Endometrium (tissue), 2 donors: ENCODE results near the gene CRYBG1.

ENCODE experiments used
- FAIRE-seq: peaks from 2 replicates; lab custom pipeline; 2012; peaks lifted over from hg19 to GRCh38; lab: Jason Lieb, UNC
- donor health status: control.
- donor health status: control.

The CRYBG1 gene

DNA sequence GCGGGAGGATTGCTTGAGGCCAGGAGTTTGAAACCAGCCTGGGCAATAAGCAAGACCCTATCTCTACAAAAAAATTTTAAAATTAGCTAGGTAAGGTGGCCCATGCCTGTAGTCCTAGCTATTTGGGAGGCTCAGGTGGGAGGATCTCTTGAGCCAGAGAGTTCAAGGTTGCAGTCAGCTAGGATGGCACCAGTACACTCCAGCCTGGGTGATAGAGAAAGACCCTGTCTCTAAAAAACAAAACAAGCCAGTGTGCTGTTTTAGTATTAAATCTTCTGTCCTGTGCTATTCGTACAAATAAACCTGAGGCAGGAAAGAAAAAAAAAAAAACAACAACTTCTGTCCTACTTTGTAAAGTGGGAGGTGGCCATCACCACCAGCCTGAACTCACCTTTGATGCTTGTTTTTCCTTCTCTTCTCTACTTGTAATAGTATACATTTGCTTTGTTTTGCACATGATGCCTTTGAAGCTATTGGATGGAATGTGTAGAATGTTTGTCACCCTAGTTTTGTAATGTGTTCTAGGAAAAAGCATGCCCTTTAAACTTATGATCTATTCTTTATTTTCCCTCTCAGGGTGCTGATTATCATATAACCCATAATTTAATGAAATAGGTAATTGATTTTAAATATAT, 102.5 kb downstream of the CRYBG1 start:
- no peak for FAIRE-seq

DNA sequence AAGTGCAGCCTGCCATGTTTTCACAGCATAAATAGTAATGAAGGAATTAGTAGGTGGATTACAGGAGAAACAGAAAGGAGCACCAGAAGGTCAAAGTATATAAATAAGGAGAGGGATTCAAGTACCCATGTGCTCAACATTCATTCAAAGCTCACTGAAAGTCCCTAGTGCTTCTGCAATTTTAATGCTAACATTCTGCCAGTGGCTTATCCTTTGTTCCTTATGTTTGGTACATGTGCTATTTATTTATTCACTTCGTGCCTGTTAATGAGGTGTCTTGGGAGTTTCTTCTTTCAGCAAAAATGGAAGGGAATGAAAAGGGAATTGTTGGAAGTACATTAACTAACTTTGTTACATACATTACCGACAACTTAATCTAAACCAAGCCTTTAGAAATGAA, 105.7 kb downstream of the CRYBG1 start:
- no peak for FAIRE-seq

DNA sequence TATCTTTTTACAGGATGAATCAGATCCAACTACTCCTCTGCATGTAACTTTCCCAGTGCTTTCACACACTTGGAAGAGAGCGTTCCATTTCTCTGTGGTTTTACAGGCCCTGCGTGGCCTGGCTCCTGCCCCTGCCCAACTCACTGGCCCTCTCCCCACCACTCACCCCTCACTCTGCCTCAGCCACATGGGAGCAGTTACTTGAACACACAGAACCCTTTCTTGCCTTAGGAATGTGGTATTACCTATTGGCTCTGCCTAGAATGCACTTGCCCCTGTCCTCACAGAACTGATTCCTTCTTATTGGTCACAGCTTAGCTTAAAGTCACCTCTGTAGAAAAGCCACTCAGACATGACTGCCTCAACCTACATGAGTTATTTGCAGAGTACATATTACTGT, 108.4 kb downstream of the CRYBG1 start:
- no peak for FAIRE-seq

DNA sequence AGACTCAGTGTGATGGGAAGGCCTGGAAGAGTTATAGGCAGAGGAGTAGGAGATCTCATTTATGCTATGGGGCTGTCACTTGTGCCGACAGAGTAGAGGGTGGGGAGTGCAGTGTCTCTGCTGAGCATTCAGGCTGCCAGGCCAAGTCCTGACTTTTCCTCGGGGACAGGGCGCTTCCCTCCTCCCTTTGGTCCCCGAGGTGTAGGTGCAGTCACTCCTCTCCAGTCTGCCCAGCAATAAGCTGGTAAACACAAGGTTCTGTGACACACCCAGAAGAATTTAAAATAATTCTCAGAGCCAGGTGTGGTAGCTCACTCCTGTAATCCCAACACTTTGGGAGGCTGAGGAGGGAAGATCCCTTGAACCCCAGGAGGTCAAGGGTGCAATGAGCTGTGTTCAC, 109.4 kb downstream of the CRYBG1 start:
- FAIRE-seq, result no peak

DNA sequence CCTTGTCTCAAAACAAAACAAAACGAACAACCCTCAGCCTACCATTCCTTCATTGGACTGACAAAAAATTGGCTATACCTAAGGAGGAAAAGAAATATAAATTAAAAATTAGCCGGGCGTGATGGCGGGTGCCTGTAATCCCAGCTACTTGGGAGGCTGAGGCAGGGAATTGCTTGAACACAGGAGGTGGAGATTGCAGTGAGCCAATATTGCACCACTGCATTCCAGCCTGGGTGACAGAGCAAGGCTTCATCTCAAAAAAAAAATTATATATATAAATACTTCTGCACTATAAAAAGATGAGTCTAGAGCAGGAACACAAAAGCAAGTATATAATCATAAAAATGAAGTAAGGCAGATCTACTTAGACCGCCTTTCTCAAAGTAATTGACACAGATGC, 109.8 kb downstream of the CRYBG1 start:
- no peak for FAIRE-seq

DNA sequence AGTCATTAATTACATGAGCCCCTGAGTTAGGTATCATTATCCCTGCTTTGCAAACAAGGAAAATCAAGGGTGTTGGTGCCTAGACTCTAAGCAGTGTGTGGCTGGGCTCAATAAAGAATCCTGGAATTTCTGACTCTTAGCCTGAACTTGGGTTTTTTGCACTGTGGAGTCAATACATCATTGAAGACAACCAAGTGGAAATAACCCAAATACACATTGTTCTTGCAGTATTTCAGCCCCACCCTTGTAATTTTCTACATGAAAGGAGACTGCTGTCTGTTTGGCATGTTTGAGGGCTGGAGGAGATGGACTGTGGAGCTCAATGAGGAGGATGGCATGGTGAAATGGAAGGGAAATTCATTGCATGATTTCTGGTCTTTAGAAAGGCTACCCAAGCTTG, 110.3 kb downstream of the CRYBG1 start:
- FAIRE-seq, result no peak

DNA sequence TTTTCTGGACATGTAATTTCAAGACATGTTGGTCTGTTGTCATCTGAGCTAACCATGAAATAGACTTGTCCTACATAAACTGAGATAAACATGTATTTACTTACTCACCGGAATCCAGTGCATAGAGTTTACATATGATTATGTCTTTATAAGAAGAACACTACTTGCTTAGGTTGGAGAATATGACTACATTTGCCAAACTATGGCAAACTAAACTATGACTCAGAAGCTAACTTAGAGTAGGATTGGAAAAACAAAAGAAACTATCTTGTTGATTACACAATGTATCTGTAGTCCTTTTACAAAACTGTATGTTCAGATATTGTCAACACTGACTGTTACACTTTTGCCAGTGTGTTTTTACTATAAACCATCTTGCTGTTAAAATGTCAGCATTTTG, 113.3 kb downstream of the CRYBG1 start:
- FAIRE-seq, result no peak

DNA sequence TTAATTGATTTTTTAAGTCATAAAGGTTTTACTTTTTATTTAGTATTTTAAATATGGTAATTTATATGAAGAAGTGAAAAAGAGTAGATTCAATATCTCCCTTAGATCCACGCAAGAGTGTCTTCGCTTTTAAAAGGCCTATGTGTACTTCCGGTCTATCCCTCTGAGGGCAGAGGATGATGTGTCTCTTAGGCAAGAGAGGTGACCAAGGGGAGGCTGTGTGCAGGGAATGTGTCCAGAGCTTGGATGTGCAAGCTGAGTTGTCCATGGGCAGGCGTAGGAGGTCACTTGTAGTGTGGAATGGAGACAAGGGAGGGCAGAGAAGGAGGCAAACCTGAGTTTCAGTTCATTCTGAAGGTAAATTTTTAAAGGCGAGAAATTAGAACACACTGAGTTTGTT, 113.9 kb downstream of the CRYBG1 start:
- no peak for FAIRE-seq

DNA sequence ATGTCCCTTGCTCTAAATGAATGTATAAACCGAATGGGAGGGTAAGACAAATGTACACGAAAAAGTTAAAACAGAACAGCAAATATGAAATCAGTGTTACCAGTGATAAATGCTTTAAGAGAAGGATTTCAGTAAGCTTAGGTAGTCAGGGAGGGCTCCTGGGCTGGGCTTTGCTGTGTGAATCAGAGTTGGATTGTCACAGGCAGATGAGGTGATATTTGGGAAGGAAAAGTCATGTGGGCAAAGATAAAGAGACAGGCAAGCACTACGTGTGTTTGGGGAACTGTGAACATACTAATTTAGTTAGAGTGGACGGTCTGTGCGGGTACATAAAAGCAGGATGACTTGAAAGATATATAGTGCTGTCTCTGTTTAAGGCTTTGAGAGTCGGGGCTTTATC, 114.8 kb downstream of the CRYBG1 start:
- FAIRE-seq, result no peak

DNA sequence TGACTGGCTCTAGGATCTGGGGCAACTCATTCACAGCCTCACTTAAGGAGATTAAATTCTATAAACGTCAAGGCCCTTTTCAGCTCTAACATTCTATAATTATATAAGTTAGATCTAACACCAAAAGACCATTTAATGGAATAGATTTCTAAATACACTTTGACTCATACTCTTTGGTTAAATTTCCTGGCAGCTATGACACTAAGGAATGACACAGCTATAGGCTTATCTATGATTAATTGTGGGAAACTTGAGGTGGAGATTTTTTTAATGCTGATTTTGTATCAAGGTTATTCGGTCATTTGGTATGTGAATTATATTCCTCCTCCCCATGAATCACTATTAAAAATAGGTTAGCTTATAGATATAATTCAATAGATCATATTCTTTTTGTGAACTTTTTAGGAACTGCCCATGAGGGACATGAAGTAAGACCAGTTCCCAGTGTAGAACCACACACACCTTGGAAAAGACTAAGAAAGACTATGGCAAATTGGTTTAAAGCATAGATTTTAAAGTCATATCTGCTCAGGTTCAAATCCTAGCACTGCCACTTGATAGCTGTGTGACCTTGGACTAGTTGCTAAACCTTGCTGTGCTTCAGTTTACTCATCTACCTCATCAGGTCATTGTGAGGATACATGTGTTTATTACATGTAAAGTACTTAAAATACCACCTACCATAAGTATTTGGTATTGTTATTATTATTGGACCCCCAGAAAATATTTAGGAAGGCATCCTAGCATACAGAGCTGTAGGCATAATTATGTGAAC, 116.0 kb downstream of the CRYBG1 start:
- no peak for FAIRE-seq

DNA sequence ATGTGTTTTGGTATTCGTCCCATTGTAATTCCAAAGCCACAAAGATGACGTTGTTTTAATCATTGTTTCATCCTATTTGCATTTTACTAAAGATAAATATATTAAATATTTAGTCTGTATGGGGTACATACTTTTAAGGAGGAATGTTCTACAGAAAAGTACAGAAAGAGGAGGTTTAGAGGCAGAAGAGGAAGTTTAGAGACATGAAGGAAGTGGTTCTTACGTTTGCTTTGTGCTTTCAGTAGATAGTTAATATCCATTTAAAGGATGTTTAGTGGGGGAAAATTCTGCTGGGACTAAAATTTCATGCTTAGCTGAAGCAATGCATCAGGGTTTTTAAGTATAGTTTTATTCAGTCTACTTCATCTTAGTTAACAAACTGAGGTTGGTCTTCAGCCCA, 116.6 kb downstream of the CRYBG1 start:
- FAIRE-seq, result no peak

DNA sequence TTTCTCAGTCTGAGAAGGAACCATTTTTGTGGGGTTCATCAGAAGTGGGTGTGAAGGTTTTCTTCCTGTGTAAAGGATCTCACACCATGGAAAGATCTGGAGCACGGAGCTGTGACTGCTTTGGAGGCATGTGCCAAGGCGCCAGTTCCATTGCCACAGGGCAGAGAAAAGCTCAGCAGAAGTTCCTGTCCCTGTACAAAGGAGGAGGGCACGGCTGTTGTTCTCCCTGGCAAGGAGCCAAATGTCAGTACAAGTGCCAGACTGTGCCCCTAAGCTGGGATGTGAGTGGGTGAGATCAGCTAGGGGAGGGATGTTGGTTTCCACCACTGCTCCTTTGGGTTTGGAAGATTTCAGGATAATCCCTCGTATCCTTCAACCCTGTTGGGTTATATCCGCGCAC, 117.3 kb downstream of the CRYBG1 start:
- no peak for FAIRE-seq

DNA sequence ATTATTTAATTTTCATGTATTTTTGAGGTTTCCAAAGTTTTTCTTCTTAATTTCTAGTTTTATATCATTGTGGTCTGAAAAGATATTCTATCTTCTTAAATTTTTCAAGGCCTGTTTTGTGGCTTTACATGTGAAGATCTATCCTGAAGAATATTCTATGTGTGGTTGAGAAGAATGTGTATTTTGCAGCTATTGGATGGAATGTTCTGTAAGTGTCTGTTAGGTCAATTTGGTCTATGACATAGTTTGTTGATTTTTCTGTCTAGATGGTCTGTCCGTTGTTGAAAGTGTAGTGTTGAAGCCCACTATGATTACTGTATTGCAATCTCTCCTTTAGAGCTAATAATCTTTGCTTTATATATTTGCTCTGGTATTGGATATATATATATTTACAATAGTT, 125.7 kb downstream of the CRYBG1 start:
- FAIRE-seq, result no peak

DNA sequence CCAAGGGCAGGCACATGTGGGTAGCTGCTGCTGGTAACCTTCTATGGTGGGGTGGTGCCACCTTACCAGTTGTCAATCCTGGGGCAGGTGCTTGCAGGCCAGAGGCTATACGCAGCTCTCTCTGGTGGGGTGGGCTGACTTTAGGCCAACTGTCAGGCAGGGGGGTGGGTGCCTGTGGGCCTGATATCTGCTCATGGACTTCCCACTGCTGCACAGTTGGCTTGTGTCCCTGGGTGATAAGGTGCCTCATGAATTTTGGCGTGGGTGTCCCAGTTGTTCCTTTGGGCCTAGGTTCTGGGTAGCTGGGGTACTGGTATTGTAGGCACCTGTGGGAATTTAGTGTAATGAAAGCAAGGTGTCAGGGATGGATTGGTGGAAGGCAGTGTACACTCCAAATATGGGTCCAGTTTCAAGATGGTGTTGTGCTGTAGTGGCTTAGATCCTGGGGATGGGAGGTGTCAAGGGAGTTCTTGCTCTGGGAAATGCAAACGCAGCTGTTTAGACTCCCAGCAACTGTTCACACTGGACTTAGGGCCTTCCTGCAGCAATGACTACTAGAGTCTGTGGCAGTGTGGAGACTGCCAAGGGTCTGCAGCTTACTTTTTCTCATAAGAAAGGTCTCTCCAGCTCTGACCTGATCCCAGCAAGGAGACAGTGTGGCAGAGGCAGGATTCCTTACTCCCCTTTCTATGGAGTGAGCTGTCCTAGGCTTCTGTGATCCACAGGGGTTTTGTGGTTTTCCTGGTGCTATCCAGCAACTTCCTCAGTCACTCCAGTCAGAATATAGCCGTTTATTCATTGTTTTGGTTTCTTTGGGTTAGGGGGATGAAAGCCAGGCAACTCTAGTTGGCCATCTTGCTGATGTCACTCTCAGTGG, 128.2 kb downstream of the CRYBG1 start:
- FAIRE-seq, result no peak

DNA sequence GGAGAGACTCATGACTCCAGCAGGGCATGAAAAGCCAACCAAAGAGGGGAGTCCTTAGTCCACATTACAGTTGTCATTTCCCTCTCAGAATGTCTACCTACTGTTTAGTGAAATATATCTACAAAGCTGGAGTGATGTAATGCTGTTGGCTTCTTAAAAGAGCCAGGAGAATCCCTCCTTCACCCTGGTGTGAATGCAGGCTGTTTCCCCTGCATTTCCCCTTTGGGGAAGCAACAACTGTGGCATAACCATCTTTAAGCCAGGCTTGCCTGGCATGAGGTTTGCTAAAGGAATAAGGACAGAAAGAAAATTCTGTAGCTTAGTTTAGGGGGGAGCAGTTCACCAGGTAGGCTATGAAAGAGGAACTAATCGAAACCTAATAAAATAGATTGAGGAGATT, 129.5 kb downstream of the CRYBG1 start:
- no peak for FAIRE-seq

DNA sequence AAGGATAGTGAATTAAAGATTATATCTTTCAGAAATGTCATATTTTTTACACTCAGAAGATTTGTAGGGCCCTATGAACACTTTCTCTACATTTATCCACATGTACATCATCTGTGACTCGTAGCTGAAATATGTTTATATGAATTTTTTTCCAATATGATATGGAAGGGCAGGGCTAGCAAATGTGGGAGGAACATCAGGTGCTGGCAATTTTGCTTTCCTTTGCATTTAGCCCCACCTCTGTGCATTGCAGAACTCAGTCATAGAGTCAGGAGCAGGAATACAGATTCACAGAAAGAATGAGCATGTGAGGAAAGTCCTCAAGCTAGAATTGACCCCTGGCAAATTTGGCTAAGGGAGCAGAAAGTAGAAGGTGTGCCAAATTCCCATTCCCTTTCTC, 129.9 kb downstream of the CRYBG1 start:
- no peak for FAIRE-seq

DNA sequence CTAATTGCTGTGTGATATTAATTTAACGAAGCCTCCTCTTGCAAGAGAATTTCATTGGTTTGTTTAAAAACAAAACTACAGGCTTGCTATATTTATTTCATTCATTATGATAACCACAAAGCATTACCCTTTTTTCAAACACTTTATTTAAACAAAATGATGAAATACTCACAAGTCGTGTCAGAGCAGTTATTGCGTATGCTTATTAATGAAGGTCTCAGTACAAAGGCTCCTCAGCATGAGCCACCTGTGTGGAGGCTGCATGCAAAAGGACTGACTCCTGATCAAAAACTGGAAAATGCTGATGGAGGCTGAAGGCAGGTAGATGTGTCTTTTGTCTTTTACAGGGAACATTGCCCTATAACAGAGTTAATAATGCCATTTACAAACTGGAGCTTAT, 130.5 kb downstream of the CRYBG1 start:
- no peak for FAIRE-seq

DNA sequence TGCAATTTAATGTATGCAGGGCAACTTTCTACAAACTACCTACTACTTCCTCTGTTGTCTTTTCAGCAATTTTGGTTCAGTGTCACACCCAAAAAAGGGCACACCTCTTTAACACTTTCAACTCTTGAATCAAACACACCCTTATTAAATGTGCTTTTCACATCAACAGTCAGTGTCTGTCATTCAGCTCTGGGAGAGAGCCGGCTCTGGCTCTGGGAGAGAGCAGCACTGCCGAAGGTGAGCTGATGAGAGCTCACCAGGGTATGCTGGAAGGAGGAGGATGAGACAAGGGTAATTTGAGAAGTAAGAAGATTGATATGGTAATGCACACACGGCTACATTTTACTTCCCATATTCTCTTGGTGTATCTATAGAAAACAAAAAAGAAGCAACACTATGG, 134.5 kb downstream of the CRYBG1 start:
- no peak for FAIRE-seq

DNA sequence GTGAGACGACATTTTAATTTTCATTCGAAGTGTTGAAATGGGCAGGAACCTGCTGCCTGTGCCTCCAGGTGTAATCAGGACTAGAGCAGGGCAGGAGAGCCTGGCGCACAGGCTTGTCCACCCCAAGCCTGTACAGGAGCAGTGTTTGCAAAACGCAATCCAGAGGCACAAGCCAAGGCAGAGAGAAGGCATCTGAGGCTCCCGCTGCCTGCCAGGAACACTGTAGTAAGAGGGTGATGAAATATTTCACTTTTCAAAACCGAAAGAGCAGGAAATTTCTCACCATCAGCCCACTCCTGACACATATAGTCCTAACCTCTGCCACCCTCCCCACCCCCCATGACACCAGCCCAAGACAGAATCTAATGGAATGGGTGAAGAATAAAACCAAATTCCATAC, 136.3 kb downstream of the CRYBG1 start:
- no peak for FAIRE-seq

DNA sequence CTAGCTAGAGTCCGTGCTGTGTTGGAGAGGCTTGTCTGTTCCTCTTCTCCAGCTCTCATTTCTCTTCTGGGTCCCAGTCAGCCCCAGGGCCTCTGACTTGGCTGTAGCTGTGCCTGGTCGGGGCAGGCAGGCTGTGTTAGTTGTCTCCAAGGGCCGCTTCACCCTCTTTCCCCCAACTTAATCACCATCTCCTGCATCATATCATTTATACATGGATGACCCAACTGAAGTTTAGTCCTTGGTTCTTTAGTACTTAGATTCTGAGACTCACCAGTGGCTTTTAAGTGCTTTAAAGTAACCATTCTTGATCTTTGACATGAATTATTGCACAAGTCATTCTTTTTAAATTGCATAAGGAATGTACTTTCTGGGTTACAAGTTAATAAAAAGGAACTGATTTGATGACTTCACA, 141.4 kb downstream of the CRYBG1 start:
- no peak for FAIRE-seq

DNA sequence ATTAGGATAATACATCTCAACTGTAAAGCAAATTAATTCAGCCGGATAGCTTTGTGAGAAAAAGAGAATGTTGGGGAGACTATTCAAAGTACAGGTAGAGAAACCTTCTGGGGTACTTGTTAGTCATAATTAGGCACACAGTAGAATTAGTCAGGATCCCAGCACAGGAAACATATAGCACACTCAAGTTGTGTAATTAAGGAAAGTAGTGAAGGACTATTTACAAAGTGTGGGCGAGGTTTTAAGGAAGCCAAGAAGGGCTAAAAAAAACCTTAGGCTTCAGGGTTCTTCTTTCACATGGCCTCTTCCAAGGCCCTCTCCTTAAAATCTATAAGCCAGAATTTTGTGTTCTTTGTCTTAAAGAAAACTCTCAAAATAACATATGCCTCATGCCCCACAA, 142.0 kb downstream of the CRYBG1 start:
- no peak for FAIRE-seq

DNA sequence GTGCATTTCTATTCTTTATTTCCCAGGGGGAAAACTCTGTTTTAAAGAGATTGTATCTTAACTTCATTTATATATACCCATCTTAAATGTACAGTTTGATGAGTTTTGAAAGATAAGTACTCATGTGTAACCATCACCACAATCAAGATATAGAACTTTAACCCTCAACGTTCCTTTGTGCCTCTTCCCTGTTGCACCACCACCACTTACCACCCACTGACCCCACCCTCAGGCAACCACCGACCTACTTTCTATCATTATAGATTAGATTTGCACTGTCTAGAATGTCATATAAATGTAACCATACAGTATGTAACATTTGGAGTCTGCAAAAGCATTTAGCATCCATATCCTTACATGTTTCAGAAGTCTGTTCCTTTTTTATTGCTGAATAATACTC, 147.8 kb downstream of the CRYBG1 start:
- FAIRE-seq, result no peak

DNA sequence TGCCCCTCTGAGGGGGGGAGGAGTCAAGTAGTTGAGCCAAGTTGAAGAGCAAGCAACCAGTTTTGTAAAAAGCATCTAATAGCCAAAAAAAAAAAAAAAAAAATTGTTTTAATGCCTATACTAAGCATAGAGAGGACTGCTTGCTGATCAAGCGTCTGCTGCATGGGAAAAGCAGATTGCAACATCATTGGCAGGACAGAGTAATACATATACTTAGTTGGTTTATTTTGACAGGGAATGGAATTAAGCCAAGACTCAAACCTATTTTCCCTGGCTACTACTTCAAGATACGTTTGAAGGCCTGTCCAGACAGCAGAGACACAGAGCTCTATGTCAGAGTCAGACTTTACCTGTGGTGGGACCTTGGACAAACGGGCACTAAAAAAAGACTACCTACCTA, 148.3 kb downstream of the CRYBG1 start:
- FAIRE-seq, result no peak
